CD4-positive, alpha-beta T cell treated with Interleukin-15 for 1 hour (primary cell): ENCODE measurements around the gene ID4.
"Not testable (repeated sequence)": the region's sequence is repeated elsewhere in the genome, so short reads cannot be mapped to it uniquely, and the experiment has no call there.

Experiments used
- DNase-seq: peaks from one replicate; pipeline ENCODE4 v3.0.0-alpha.2; 2020

The ID4 gene

DNA sequence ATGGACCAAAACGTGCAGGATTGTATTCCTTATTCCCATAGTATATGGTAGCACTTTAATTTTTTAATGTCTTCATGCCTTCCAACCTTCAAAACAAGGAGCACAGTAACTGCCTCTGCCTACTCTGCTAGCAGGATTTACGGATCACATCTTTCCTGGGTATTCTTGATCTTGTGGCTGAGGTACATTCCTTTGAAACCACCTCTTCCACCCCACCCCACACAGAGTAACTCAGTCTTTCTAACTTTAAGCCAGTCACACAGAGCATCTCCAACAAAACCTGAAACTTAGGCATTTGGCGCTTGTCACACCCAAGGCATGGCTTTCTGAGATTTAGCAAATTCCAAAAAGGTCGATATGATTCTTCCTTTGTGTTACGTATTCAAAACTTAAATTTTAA is 2.3 kb upstream of the ID4 start:
- DNase-seq: no peak

DNA sequence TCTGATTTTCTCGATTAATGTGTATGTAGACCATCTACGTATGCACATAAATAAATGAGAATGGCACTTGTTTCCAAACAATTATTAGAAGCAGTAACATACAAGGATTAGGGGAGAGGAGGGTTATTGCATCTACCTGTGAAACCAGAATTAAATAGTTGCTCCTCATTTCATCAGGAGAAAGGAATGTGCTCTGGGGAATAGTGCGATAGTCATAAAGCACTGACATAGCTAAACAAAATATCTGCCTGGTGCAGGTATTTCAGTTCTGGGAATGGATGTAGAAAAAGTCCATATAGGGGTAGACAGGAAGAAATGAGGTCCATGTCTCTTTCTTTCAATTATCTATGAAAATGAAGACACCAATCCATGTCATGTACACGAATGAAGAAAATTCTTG is 1.6 kb upstream of the ID4 start:
- no peak for DNase-seq

DNA sequence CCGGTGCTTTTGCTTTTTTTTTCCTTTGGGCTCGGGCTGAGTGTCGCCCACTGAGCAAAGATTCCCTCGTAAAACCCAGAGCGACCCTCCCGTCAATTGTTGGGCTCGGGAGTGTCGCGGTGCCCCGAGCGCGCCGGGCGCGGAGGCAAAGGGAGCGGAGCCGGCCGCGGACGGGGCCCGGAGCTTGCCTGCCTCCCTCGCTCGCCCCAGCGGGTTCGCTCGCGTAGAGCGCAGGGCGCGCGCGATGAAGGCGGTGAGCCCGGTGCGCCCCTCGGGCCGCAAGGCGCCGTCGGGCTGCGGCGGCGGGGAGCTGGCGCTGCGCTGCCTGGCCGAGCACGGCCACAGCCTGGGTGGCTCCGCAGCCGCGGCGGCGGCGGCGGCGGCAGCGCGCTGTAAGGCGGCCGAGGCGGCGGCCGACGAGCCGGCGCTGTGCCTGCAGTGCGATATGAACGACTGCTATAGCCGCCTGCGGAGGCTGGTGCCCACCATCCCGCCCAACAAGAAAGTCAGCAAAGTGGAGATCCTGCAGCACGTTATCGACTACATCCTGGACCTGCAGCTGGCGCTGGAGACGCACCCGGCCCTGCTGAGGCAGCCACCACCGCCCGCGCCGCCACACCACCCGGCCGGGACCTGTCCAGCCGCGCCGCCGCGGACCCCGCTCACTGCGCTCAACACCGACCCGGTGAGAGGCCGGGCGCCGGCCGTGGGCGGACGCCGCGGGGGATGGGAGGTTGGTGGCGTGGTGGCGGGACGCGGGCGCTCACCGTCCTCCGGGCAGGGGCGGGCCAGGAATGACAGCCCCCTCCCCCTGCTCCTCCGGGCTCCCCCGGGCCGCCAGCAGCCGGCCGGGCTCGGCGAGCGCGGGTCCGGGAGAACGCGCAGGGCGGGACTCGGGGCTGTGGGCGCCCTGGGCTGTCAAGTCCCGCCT is 606 bp downstream of the ID4 start:
- DNase-seq: no peak

DNA sequence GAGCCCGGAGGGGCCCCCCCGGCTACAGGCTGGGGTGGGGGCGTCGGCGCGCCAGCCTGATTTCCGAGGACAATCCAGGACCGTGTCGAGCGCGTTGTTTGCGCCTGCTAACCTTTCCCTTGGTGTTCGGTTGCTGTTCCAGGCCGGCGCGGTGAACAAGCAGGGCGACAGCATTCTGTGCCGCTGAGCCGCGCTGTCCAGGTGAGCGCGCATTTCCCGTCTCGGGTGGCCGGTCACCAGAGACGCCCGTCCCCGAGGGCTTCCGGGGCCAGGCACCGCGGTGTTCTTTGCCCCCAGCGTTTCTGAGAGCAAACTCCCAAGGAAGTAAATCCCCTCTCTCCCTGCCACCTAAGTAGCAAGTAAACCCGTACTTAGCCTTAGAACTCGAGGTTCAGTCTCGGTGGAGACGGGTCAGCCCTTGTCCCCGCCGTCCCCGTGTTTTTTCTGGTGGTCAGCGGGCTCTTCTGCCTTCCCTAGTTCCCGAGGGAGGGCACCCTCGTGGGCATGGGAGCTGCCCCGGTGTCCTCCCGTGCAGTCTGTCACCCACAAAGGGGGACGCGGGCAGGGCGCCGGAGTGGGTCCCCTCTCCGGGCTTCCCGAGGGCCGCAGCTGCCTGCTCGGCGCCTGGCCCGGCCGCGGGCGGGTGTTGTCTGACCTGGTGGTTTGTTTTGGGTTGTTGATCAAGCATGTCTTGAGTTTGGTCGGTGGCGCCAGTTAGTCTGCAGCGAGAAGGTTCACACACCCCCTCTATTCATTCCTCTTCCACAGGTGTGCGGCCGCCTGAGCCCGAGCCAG is 1.5 kb downstream of the ID4 start:
- no peak for DNase-seq

DNA sequence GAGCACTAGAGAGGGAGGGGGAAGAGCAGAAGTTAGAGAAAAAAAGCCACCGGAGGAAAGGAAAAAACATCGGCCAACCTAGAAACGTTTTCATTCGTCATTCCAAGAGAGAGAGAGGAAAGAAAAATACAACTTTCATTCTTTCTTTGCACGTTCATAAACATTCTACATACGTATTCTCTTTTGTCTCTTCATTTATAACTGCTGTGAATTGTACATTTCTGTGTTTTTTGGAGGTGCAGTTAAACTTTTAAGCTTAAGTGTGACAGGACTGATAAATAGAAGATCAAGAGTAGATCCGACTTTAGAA is 2.0 kb downstream of the ID4 start:
- no peak for DNase-seq

DNA sequence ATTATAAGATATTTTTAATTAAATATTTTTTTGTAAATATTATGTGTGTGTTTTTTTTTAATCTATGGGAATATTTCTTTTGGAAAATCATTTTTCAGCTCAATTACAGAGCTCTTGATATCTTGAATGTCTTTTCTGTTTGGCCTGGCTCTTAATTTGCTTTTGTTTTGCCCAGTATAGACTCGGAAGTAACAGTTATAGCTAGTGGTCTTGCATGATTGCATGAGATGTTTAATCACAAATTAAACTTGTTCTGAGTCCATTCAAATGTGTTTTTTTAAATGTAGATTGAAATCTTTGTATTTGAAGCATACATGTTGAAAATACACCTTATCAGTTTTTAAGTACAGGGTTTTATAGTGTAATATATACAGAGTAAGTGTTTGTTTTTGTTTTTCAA is 2.6 kb downstream of the ID4 start:
- DNase-seq: no peak

DNA sequence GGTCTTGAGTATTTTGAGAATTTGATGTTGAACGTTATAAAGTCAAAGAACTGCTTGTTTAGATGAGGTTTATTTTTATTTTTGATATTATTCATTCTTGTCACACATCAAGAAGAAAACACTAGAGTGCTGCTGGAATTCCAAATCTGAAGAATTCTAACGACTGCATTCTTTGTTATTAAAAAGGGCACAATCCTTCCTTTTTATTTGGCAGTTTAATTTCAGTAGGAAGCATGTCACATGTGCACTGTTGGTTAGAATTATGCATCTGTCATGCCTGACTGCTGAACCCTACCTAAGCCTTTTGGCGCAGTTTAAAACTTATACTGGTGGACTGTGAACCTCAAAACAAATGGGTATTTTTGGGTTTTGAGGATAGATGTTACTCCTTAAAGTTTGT is 4.0 kb downstream of the ID4 start:
- DNase-seq: no peak

DNA sequence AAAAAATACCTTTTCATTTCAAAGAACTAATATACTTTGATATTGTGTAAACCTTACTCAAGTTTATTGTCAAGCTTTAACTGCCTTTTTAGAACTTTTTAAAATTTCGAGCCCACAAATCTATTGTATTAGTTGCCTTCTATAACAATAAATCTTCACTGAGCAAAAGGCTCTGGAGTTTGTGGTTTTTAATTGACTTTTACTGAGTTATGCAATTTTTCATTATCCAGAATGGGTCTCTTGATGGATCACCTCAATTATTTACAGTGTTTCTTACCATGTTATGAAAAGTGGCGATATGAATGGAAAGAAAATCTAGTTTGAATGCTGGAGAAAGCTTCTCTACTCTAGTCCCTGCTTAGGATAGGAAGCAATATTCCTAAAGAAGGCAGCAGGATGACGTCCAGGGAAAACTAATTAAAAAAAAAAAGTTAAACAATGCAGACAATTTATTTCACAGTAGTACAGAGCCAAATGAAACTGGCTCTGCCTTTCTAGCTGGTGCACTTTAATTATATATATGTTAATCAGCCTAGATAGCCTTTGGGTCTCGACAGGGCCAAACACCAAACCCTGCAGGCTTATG is 5.0 kb downstream of the ID4 start:
- no peak for DNase-seq

DNA sequence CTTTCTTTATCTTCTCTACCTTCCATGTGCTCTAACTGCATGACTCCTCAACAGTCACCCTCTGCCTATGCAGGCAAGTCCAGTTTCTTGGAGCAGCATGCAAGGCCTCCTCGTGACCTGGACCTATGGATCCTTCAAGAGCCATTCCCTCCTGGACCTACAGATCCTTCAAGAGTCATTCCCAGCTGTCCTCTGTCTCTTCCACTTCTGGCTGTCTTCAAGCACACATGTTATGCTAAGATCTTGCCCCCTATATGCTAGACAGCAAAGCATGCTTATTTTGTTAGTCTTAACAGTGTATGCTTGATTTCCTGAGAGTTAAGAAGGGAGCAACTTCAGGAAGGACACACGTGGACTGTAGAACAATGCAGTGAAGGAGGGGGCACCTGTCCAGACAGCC is 7.5 kb downstream of the ID4 start:
- no peak for DNase-seq

DNA sequence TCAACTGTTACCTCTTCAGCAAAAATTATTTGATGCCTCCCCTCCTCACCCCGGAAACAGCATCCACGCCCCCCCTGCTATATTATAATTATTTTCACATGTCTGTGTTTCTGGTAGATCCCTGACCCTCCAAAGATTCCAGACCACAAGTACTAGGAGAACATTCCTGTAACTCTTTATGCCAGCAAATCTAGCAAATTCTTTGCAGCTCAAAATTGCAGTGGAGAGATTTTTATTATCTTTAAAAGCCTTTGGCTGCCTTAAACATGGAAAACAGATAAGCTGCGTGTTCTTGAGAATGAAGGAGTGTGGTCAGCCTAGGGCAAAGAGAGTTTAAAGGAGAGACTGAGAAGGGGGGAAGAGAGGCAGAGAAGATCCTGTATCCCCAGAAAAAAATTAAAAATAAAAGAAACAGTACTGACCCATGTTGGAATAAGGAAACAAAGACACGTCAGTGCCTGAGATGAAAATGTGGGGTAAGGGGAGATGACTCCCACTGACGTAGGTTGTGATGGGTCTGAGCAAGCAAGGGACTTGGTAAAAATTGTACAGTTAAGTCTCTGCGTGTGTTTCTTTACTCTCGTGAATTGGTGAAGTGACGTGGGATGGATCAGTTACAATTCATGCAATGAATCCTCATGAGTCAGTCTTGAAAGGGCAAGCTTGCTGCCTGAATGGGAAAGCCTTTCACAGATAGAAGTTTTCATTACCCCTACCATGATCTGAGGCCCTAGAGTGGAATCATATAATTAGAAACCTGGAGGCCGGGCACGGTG is 8.3 kb downstream of the ID4 start:
- DNase-seq: no peak

DNA sequence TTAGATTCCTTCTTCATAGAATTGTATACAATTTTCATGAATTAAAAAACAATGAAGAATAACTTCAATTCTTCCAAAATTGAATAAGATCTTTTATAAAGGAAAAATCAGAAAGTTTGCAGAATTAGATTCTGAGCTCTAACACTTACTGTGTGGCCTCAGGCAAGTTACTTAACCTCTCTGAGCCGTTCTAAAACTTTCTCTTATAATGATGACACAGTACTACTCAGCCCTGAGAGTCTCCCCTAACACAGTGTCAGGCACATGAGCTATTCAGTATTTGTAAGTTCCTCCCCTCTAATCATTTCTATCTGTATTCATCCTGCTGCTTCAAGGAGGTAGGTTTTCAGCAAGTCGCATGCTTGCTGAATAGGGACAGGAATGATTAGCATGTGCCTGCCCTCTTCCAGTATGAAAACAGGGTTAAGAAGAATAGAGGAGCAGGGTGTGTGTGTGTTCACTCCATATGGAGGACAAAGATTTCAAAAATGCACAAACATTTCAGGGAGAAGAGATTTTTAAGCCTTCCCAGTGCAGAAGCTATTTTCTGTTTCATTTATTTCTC is 11.4 kb downstream of the ID4 start:
- DNase-seq: no peak

DNA sequence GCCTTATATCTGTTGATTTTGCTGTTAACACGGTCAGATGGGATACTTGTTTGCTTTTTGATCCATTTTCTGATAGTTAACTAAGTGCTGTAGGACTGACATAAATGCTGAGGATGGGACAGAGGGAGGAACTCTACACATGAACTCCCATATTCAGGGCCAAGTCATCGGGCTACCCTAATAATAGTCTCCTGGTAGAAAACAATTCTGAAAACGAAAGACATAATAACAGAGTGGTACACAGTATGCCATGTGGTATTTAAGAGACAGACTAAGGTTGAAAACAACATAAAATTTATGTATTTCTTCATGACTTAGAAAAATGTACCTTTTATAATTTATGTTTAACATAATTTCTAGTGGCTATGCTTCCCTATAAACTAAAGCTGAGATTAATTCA is 12.0 kb downstream of the ID4 start:
- no peak for DNase-seq

DNA sequence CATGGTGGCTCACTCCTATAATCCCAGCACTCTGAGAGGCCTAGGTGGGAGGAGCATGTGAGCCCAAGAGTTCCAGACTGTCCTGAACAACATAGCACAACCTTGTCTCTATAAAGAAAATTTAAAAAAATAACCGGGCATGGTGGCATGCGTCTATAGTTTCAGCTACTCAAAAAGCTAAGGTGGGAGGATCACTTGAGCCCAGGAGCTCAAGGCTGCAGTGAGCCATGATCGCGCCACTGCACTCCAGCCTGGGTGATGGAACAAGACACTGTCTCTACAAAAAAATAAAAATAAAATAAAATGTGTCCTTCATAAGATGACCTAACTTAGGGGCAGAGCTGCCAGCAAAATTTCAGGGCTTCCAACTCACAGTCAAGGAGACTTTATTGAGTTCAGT is 12.6 kb downstream of the ID4 start:
- no peak for DNase-seq

DNA sequence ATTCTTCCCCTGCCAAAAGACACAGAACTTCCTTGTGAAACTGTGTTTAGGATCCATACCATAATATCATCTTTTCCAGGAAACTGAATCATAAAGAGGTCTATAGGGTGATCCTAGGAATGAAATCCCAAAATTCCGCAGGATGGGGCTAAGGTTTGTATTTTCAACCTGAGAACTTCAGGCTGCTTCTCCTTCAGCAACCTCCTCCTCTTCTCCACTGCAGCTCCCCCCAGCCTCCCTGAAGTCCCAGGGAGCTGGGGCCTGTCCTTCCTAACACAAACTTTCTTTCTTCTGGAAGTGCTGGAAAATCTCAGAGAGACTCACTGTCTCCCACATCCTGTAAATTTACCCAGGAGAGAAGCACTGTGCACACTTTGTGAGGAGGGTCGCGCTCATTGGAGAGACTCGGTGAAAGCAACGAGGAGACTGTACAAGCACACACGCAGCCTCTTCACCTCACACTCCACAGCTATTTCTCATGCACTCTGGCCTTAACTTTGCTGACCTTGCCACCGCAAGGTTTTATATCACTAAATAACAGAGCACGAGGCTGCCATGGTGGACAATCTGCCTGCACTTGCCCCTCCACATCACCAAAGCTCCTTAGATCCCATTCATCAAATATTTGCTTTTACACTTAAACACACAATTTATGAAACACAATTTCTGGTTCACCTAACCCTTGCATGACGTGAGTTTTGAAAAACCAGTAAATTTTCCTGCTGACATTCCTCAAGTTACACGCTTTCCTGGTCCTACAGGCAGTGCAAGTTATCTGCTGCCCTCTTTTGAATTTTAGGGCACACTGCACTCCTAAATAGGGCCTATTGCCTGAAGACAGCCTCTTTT is 14.3 kb downstream of the ID4 start:
- no peak for DNase-seq

DNA sequence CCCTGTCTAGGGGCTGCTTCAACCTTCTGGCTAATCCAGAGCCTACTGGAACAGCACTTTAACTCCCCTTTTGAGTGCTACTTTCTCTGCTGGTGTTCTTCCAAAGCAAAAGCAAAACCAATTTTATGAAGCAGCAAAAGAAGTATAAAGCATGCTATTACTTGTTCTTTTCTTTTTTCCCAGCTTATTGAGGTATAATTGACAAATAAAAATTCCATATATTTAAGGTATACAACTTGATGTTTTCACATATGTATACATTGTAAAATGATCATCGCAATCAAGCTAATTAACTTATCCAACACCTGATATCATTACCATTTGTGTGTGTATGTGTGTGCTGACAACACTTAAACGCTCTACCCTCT is 14.9 kb downstream of the ID4 start:
- no peak for DNase-seq

DNA sequence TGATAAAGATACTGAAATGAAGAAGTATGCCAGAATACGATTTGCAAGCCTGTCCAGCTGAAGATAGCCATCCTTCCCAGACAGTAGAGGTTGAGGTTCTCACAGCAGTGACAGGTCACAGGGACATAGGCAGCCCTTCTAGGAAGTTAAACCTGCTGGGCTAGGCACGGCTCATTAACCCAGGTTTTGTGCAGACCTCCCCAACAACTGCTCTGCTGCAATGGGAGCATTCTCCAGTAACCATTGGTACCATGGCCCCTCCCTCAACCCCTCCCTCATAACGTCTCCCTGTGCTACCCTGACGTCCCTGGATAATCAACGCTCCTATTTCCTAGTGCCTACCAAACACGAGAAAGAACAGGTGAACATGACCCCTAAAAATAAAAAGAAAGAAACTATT is 15.8 kb downstream of the ID4 start:
- DNase-seq: no peak

DNA sequence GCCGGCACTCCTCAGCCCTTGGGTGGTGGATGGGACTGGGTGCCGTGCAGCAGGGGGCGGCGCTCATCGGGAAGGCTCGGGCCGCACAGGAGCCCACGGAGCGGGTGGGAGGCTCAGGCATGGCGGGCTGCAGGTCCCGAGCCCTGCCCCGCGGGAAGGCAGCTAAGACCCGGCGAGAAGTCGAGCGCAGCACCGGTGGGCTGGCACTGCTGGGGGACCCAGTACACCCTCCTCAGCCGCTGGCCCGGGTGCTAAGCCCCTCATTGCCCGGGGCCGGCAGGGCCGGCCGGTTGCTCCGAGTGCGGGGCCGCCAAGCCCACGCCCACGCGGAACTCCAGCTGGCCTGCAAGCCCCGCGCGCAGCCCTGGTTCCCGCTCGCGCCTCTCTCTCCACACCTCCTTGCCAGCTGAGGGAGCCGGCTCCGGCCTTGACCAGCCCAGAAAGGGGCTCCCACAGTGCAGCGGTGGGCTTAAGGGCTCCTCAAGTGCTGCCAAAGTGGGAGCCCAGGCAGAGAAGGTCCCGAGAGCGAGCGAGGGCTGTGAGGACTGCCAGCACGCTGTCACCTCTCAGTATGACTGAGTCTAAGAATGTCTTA is 17.3 kb downstream of the ID4 start:
- DNase-seq: not testable (repeated sequence)

DNA sequence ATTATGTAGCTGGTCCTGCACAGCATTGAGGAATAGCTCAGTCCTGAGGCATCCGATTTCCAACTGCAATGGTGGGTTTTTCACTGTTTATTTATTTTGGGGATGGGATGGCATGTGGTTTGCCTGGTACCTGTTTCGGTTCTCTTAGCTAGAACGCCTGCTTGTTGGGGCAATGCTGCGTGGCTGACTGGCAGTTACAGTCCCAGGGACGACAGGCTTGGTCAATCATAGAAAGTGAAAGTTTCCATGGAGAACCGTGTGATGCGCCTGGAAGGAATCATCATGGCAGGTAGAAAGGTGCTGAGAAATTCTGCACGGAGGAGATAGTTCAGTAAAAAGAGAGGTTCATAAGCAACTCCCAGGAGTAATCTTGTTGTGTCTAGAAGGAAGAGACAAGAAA is 18.4 kb downstream of the ID4 start:
- no peak for DNase-seq

DNA sequence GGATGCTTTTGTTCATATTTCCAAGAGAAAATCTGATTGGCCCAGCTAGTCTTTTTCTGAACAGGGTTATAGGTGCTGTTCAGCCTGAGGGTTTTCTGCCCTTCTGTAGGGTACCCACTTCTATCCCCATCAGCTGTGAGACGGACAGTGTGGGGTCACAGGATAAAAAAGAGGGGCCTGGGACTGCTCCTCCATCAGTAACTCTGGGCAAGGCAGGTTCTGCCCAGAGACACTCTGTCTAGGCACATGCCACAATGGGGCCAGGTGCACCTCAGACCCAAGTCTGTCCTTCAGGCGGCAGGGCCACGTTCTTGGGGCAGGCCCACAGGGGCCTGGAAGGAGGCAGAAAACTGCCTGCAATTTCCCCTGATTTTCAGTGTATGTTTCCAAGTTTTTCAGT is 20.0 kb downstream of the ID4 start:
- DNase-seq: no peak

DNA sequence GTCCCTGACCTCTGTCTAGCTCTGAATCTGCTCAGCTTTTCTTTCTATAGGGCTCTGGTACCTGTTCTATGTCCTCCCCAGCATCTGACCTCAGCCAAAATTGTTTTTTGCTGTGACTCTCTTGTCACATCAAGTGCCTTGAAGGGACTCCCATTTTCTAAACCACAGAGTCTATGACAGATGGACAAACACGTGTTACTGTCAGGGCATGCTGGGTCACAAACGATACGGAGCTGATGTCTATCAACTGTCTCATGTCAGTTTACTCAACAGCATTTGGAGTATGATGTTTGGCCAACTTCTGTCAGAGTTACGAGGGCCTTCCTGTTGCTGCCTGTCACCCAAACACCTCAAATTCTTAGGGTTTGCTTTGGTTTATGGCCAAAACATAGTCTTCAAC is 20.5 kb downstream of the ID4 start:
- DNase-seq: no peak

DNA sequence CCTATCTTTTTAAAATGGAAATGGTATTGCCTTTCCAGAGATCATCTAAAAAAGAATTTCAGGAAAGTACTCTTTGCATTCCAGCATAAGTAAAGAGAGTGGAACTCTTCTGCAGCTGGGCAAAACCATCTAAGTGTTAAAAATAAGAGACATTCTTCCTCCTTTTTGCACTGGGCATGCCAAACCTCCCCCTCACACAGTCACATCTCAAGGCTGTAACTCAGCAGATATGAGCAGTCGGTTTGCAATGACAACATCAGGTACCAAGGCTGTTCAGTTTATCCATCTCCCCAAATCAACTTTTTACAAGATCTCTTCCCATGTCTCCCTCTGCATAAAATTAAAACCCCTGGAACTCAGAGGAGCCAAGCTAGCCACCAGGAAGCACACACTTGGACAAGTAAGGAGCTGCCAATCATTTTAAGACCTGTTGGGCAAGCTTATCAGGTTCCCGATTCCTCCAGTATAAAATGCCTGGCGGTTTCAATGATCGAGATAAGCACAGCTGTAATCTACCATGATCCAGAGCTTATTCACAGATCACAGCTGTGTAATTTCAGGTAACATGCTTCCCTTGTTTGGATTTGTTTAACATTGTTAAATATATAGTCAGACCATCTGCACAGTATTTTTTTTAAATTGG is 23.2 kb downstream of the ID4 start:
- no peak for DNase-seq
